ENCODE measurements around the gene PCDHGC5.

DNA sequence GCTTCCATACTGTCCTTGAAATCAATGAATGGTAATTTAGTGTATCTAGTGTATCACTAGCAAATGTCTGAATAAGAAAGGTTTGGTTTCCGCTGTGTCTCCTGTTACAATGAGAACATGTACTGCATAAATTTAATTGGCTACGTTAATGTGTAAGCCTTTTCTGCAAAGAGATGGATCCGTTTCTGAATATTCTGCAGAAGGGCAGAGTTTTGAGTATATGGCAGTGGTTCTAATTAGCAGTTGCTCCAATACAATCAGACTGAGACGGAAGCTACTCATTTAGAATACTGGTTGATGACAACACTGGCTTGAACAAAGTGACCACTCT is 4.6 kb upstream of the PCDHGC5 start:
- TF ChIP-seq POLR2AphosphoS5 (IDR thresholded peaks at IDR 0.05; ENCODE audit: low read depth, low read length): no peak
- TF ChIP-seq, protein P1, sequence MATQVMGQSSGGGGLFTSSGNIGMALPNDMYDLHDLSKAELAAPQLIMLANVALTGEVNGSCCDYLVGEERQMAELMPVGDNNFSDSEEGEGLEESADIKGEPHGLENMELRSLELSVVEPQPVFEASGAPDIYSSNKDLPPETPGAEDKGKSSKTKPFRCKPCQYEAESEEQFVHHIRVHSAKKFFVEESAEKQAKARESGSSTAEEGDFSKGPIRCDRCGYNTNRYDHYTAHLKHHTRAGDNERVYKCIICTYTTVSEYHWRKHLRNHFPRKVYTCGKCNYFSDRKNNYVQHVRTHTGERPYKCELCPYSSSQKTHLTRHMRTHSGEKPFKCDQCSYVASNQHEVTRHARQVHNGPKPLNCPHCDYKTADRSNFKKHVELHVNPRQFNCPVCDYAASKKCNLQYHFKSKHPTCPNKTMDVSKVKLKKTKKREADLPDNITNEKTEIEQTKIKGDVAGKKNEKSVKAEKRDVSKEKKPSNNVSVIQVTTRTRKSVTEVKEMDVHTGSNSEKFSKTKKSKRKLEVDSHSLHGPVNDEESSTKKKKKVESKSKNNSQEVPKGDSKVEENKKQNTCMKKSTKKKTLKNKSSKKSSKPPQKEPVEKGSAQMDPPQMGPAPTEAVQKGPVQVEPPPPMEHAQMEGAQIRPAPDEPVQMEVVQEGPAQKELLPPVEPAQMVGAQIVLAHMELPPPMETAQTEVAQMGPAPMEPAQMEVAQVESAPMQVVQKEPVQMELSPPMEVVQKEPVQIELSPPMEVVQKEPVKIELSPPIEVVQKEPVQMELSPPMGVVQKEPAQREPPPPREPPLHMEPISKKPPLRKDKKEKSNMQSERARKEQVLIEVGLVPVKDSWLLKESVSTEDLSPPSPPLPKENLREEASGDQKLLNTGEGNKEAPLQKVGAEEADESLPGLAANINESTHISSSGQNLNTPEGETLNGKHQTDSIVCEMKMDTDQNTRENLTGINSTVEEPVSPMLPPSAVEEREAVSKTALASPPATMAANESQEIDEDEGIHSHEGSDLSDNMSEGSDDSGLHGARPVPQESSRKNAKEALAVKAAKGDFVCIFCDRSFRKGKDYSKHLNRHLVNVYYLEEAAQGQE (IDR thresholded peaks at IDR 0.05; ENCODE audit: insufficient read depth in 1 of 2, low read depth in 2 of 2, low read length in 2 of 2): no peak
